Right lobe of liver (tissue), 6 donors: ENCODE data around the gene CYTH3. TPM values are rescaled to one million over a fixed set of nuclear protein-coding genes. Genes with fewer than 3 reads are reported as not detected.

Experiments
- ATAC-seq, 4 donors: fragments of 200-7000 bp; cut with Tn5 transposase; one replicate each; pipeline ENCODE4 v1.9.1; 2020; ENCODE audit warnings: mild to moderate bottlenecking in 4 of 4, moderate library complexity in 4 of 4
- DNase-seq, 3 donors: peaks; one replicate each; pipeline ENCODE4 v3.0.0-alpha.2; 2020
- H3K27ac ChIP-seq, 3 donors: fragments of 200-600 bp; one replicate each; pipeline ENCODE4 v1.8.0; 2022
- H3K27me3 ChIP-seq, 2 donors: fragments of 200-600 bp; one replicate each; pipeline ENCODE4 v1.8.0; 2022
- H3K36me3 ChIP-seq, 4 donors: fragments of 200-600 bp; sonication (generic) in 1 of 4; one replicate each; pipeline versions ENCODE4 v1.5.1 to v1.8.0; 2017 to 2022; ENCODE audit warnings: control low read depth in 1 of 4
- H3K4me1 ChIP-seq, 4 donors: fragments of 200-600 bp; sonication (generic) in 1 of 4; one replicate each; pipeline versions ENCODE4 v1.5.1 to v1.8.0; 2017 to 2022; ENCODE audit warnings: control low read depth in 1 of 4
- H3K4me3 ChIP-seq, 3 donors: fragments of 200-600 bp; one replicate each; pipeline ENCODE4 v1.8.0; 2022
- H3K9me3 ChIP-seq, 4 donors: fragments of 200-600 bp; sonication (generic) in 1 of 4; one replicate each; pipeline versions ENCODE4 v1.5.1 to v1.8.0; 2017 to 2022; ENCODE audit warnings: control low read depth in 1 of 4
- CTCF ChIP-seq, 4 donors: fragments of 200-600 bp in 3 of 4; fragments of 450-650 bp in 1 of 4; IDR thresholded peaks; one replicate each; pipeline versions ENCODE4 v1.5.1 to v1.8.0; 2016 to 2022; ENCODE audit warnings: antibody characterized with exemption in 4 of 4, mild to moderate bottlenecking in 2 of 4
- POLR2A ChIP-seq: fragments of 450-650 bp; IDR thresholded peaks from one replicate; pipeline ENCODE4 v1.6.1; 2017; ENCODE audit warnings: antibody characterized with exemption, mild to moderate bottlenecking
- WGBS: methylation state at CpG from one replicate; pipeline ENCODE4 v1.1.6; 2018; ENCODE audit warnings: low coverage, low lambda C conversion rate; ENCODE audit not compliant: insufficient coverage; ENCODE audit errors: missing lambda C conversion rate; 5-methylcytosine and 5-hydroxymethylcytosine counted together
- intact Hi-C, 2 donors: fragments of 100-400 bp; cut with DNase I; formaldehyde crosslinking; loops; one replicate each; pipeline versions ENCODE4 v1.11.2 to v1.14.1; 2022
- total RNA-seq, 6 experiments: library from RNA; depleted of rRNA in 2 of 6; stranded (reverse); fragments of >200 nt in 2 of 6; fragmentation: NEBNext Ultra II Directional in 3 of 6; extraction: Animal tissue kit (Norgen Biotek cat#: 25700) in 3 of 6; gene quantifications; one replicate each; pipeline versions ENCODE4 v1.1.0 to v1.2.4, GENCODE V29; 2016 to 2023
- donor health status: DM: no; HTN: yes; CAD: no.
- donor health status: DM: no; HTN: no; CAD: no.
- donor health status: DM: no; HTN: no; CAD: no.
- donor health status: DM: no; HTN: yes; CAD: no.
- donor health status: DM: no; HTN: yes; CAD: no.

The CYTH3 gene
- total RNA-seq, 6 experiments from 2014 or later, result 2.7 to 6.6 (median 4.1) TPM

- Histone ChIP-seq H3K4me1 (no peaks in the 10 kb centered on the region), H3K27ac (no peak overlapping the region), H3K9me3 (no peaks in the 10 kb centered on the region), H3K4me3 (no peak overlapping the region), H3K27me3 (no peaks in the 10 kb centered on the region), H3K36me3 (peaks cover 0 to 24% (median 8%) of the 10 kb centered on the region in 4 donors)
- intact Hi-C loops, result loop anchor here (10.0 kb wide), 1 partner anchor 163 kb away; no protein-coding TSS in a partner anchor
- ATAC-seq (no peak), DNase-seq (no peak)
- no peak for TF ChIP-seq CTCF (IDR thresholded peaks at IDR 0.05)
- TF ChIP-seq POLR2A, result no peak
- WGBS, result 75% methylated on average over 9 of the region's 15 CpGs
These were observed 110.7 kb downstream of the CYTH3 start for GRCh38 chr7:6161463-6162330.

GRCh38 chr7:6160191-6160623 is 112.2 kb downstream of the CYTH3 start:
- TF ChIP-seq CTCF (IDR thresholded peaks at IDR 0.05) (peak; percentile 44 to 49 (median 46)), POLR2A (no peak)
- H3K9me3 ChIP-seq, result no peaks in the 10 kb centered on the region
- 77% methylated on average over 4 of the region's 15 CpGs for WGBS
- H3K36me3 ChIP-seq, result peaks cover 0 to 28% (median 9%) of the 10 kb centered on the region in 4 donors
- ATAC-seq (peak; percentile 68 to 81 (median 76)), DNase-seq (peak in 1 of 3 donors; percentile 47)
- no peak overlapping the region for H3K4me3 ChIP-seq
- intact Hi-C loops, result loop anchor here (10.0 kb wide), 1 partner anchor 165 kb away; no protein-coding TSS in a partner anchor
- H3K27me3 ChIP-seq, result no peaks in the 10 kb centered on the region
- no peaks in the 10 kb centered on the region for H3K4me1 ChIP-seq
- H3K27ac ChIP-seq, result no peak overlapping the region

GRCh38 chr7:6159524-6160031 is 112.8 kb downstream of the CYTH3 start:
- no peaks in the 10 kb centered on the region for H3K4me1 ChIP-seq
- 84% methylated on average over 9 of the region's 24 CpGs for WGBS
- no peaks in the 10 kb centered on the region for H3K9me3 ChIP-seq
- TF ChIP-seq POLR2A (no peak), CTCF (IDR thresholded peaks at IDR 0.05) (no peak)
- intact Hi-C loops, result loop anchor here (10.0 kb wide), 1 partner anchor 165 kb away; no protein-coding TSS in a partner anchor
- peak in 1 of 4 donors; percentile 23 for ATAC-seq
- DNase-seq, result no peak
- no peaks in the 10 kb centered on the region for H3K27me3 ChIP-seq
- no peak overlapping the region for H3K4me3 ChIP-seq
- no peak overlapping the region for H3K27ac ChIP-seq
- peaks cover 0 to 29% (median 9%) of the 10 kb centered on the region in 4 donors for H3K36me3 ChIP-seq

- intact Hi-C loops, result no loop called here
- DNase-seq, result no peak
- Histone ChIP-seq H3K9me3 (no peaks in the 10 kb centered on the region), H3K27ac (no peak overlapping the region), H3K36me3 (peaks cover 0 to 34% (median 10%) of the 10 kb centered on the region in 4 donors), H3K4me3 (no peak overlapping the region), H3K27me3 (no peaks in the 10 kb centered on the region), H3K4me1 (no peaks in the 10 kb centered on the region)
- WGBS, result 91% methylated on average over 11 of the region's 11 CpGs
- ATAC-seq, result no peak
- TF ChIP-seq POLR2A (no peak), CTCF (IDR thresholded peaks at IDR 0.05) (no peak)
These were observed 113.3 kb downstream of the CYTH3 start for GRCh38 chr7:6159097-6159483.
